DOHH2 (cell line): ENCODE data around the gene DOCK4.

Experiments
- EZH2phosphoT487 ChIP-seq: fragments of 200-600 bp; sonication (generic); IDR thresholded peaks from 2 replicates; pipeline ENCODE4 v1.6.1; 2017; ENCODE audit warnings: borderline replicate concordance, mild to moderate bottlenecking, antibody characterized with exemption, low read length, moderate library complexity, mixed read lengths
- TF ChIP-seq, protein P1 (sequence below): fragments of 200-600 bp; sonication (generic); IDR thresholded peaks from one replicate; pipeline ENCODE4 v1.5.1; 2014; ENCODE audit warnings: antibody characterized with exemption, mild to moderate bottlenecking, low read depth, low read length; ENCODE audit not compliant: poor library complexity, severe bottlenecking

DNA sequence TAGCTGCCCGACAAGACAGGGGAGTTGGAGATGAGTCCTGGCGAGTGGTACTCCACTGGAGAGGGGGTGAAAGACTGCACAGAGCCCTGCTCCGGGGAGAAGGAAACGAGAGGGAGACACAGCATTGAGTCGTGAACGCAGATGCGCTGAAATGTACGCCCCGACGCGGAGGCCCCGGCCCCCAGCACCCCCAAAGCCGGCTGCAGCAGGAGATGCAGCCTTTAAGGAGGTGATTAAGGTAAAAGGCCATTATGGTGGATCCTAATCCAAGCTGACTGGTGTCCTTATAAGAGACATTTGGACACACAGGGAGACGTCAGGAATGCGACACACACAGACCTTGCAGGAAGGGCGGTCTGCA lies 477.6 kb downstream of the DOCK4 start:
- no peak for TF ChIP-seq EZH2phosphoT487
- TF ChIP-seq, protein P1, sequence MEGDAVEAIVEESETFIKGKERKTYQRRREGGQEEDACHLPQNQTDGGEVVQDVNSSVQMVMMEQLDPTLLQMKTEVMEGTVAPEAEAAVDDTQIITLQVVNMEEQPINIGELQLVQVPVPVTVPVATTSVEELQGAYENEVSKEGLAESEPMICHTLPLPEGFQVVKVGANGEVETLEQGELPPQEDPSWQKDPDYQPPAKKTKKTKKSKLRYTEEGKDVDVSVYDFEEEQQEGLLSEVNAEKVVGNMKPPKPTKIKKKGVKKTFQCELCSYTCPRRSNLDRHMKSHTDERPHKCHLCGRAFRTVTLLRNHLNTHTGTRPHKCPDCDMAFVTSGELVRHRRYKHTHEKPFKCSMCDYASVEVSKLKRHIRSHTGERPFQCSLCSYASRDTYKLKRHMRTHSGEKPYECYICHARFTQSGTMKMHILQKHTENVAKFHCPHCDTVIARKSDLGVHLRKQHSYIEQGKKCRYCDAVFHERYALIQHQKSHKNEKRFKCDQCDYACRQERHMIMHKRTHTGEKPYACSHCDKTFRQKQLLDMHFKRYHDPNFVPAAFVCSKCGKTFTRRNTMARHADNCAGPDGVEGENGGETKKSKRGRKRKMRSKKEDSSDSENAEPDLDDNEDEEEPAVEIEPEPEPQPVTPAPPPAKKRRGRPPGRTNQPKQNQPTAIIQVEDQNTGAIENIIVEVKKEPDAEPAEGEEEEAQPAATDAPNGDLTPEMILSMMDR: no peak
